HG02798 (cell line): Measurements from ENCODE around the gene HNRNPH3.

Source experiments
- ATAC-seq: cut with Tn5 transposase; IDR thresholded peaks from one replicate; pipeline ENCODE4 v1.9.1; 2021; ENCODE audit warnings: mild to moderate bottlenecking; ENCODE audit not compliant: unreplicated experiment, poor library complexity

HNRNPH3 gene

GRCh38 chr10:68330852-68331454 is 911 bp upstream of the HNRNPH3 start:
- ATAC-seq: no peak

GRCh38 chr10:68332259-68333057 is 594 bp downstream of the HNRNPH3 start, which contains the start of gene PBLD:
TSS of gene PBLD (minus strand) at chr10:68332928. CDS start at chr10:68306844, 26,084 bp downstream.
- peak; percentile 22 for ATAC-seq

GRCh38 chr10:68333058-68333395 is 1.2 kb downstream of the HNRNPH3 start:
- ATAC-seq: no peak

- no peak for ATAC-seq
These were observed 1.9 kb downstream of the HNRNPH3 start for GRCh38 chr10:68333440-68334431.

- ATAC-seq: no peak
These were observed 3.0 kb downstream of the HNRNPH3 start for GRCh38 chr10:68334672-68335467.

- no peak for ATAC-seq
These were observed 5.0 kb downstream of the HNRNPH3 start for GRCh38 chr10:68336754-68337351.

GRCh38 chr10:68340358-68341080 is 8.7 kb downstream of the HNRNPH3 start:
- no peak for ATAC-seq

GRCh38 chr10:68342909-68343516 is 11.1 kb downstream of the HNRNPH3 start:
- ATAC-seq: no peak

GRCh38 chr10:68345621-68346020 is 13.8 kb downstream of the HNRNPH3 start:
- ATAC-seq: no peak

GRCh38 chr10:68346774-68347173 is 14.9 kb downstream of the HNRNPH3 start:
- no peak for ATAC-seq

GRCh38 chr10:68348265-68348741 is 16.4 kb downstream of the HNRNPH3 start:
- no peak for ATAC-seq

- no peak for ATAC-seq
These were observed 21.7 kb downstream of the HNRNPH3 start for GRCh38 chr10:68353537-68353936.

- ATAC-seq: no peak
These were observed 27.3 kb downstream of the HNRNPH3 start for GRCh38 chr10:68359189-68359588.

GRCh38 chr10:68362590-68362989 is 30.7 kb downstream of the HNRNPH3 start:
- no peak for ATAC-seq

- no peak for ATAC-seq
These were observed 32.4 kb downstream of the HNRNPH3 start for GRCh38 chr10:68364101-68364886.

- ATAC-seq: no peak
These were observed 33.7 kb downstream of the HNRNPH3 start for GRCh38 chr10:68365611-68366010.

- ATAC-seq: no peak
These were observed 34.7 kb downstream of the HNRNPH3 start for GRCh38 chr10:68366600-68366999.

GRCh38 chr10:68367121-68367520 is 35.3 kb downstream of the HNRNPH3 start:
- ATAC-seq: no peak
